Fibroblast of pulmonary artery (primary cell): ENCODE measurements around the gene CYFIP1.

Experiments used
- DNase-seq: peaks from one replicate; pipeline ENCODE4 v3.0.0-alpha.2; 2010; ENCODE audit warnings: low read depth
- H3K4me3 ChIP-seq: replicated peaks from 2 replicates; pipeline ENCODE4 v1.5.1; 2011; ENCODE audit warnings: low read depth, mild to moderate bottlenecking, control low read depth, low read length, moderate library complexity
- TF ChIP-seq, protein P1 (sequence below): IDR thresholded peaks from 2 replicates; pipeline ENCODE4 v1.5.1; 2011; ENCODE audit warnings: mild to moderate bottlenecking, control low read depth, low read length, inconsistent platforms; ENCODE audit errors: missing control alignments

Gene CYFIP1

DNA sequence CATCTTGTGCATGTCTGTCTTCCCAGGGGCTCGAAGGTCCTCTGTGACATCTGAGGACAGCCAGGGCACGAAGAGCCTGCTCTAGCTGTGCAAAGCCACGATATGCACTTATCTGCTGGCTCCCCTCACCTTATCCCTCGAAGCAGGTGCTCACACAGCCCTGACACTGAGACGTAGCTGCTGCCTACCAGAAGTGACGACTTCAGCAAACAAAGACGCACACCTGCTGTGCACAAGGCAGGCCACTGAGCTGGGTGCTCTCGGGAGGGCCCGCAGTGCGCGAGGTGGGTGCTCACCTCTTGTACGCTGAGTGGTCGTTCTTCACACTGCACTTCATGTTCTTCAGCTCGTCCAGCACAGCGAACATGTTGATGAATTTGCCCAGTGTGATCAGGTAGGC lies 37.3 kb downstream of the CYFIP1 start:
- TF ChIP-seq, protein P1, sequence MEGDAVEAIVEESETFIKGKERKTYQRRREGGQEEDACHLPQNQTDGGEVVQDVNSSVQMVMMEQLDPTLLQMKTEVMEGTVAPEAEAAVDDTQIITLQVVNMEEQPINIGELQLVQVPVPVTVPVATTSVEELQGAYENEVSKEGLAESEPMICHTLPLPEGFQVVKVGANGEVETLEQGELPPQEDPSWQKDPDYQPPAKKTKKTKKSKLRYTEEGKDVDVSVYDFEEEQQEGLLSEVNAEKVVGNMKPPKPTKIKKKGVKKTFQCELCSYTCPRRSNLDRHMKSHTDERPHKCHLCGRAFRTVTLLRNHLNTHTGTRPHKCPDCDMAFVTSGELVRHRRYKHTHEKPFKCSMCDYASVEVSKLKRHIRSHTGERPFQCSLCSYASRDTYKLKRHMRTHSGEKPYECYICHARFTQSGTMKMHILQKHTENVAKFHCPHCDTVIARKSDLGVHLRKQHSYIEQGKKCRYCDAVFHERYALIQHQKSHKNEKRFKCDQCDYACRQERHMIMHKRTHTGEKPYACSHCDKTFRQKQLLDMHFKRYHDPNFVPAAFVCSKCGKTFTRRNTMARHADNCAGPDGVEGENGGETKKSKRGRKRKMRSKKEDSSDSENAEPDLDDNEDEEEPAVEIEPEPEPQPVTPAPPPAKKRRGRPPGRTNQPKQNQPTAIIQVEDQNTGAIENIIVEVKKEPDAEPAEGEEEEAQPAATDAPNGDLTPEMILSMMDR: no peak
- no peak overlapping the region for H3K4me3 ChIP-seq
- no peak for DNase-seq

DNA sequence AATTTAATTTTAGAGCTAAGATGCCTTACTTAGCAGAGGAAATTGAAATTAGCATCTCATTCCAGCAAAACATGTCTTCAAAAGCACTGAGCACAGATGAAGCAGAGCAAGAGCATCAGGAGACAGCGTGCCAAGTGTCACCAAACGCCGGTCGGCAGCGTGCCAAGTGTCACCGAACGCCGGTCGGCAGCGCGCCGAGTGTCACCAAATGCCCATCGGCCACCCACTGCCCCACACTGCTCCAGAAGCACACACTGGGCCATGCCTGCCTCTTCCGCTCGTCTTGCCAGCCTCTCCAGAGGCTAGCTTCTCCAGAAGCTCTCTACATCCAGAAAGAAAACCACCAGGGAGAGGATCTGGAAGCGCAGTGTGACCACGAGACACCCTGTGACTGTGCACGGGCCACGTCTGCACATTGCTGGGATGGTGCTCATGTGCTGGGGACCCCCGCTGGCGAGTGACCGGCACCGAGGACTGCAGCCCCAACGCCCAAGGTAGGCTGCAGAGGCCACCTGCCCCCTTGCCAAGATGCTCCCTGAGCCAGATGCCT lies 37.8 kb downstream of the CYFIP1 start:
- no peak overlapping the region for H3K4me3 ChIP-seq
- no peak for DNase-seq
- TF ChIP-seq, protein P1: no peak

DNA sequence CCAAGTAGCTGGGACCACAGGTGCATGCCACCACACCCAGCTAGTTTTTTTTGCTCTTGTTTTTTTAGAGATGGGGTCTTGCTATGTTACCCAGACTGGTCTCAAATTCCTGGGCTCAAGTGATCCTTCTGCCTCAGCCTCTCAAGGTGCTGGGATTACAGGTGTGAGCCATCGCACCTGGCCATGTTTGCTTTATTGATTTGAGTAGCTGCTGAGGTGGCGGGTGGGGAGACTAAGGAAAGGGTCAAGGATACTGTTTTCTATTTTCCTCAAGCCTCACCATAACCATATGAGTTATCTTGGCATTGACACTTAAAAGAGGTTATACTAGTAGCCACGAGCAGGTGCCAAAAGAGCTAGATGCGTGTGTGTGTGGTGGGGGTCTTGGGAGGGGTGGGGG lies 39.0 kb downstream of the CYFIP1 start:
- no peak overlapping the region for H3K4me3 ChIP-seq
- TF ChIP-seq, protein P1: no peak
- no peak for DNase-seq

DNA sequence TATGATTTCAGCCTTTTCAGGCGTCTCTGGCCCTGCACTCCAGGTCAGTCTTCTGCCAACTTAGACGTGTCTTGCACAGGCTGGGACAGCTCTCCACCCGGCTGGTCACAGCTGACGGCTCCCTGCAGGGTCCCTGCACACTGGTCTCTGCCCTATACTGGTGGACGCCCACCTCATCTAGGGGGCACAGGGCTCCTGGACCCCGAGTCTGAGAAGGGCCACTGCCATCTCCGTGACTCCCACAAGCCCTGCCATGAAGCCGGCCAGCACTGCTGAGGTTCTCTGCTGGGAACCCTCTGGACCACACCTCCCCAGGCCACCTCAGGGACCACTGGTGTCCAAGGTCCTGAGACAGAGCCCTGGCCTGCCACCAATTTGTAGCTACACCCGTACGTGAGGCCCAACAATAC lies 40.5 kb downstream of the CYFIP1 start:
- TF ChIP-seq, protein P1: no peak
- DNase-seq: no peak
- no peak overlapping the region for H3K4me3 ChIP-seq

DNA sequence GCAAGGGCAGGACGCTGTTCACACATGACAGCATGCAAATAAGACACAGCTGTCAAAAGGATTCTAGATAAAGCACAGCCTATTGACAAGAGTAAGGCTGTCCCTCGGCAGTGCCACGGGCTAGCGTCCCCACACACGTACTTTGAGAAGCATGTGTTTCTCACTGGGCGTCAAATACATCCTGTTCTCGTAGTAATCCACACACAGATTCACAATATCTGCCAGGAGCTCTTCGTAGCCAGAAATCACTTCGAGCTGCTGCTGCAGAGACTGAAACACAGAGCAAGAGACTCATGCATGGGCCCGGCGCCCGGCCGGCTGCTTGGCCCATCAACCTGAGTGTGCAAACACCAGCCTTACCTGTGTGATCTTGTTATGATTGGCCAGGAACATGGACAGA lies 41.1 kb downstream of the CYFIP1 start:
- H3K4me3 ChIP-seq: no peak overlapping the region
- no peak for DNase-seq
- TF ChIP-seq, protein P1: no peak

DNA sequence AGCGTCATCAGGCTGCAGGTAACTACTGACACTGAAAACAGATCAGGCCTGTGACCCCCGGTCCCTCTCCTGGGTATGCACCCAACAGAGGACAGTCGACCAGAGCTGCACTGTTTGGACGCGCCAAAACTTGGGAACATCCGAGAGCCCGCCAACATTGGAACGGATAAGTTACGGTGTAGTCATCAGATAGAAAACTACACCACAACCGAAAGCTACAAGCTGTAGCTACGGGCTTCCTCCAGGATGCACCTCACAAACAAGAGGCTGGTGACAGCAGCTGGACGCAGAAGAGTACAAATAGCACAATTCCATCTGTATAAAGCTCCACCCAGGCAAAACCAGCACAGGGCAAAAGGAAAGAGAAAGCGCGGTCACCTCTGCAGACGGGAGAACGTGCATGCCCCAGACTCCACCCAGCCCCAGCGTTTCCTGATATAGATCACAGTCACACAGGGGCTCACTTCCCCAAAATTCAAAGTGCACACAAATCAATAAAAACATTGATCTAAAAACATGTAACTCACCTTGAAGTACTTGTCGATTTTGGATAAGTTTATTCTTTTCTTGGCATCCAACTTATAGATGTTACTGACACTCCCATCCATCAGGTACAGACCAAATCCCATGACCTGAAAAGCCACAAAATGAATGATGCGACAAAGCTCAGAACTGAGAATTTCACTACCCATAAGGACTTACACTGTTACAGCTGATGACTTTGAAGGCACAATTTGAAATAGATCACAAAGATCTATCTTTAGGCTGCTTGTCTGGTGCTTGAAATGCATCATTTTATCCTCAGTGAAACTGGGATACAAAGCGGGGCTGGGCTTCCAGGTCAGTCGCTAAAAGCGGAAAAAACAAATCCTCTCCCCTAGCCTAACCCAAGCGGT lies 43.3 kb downstream of the CYFIP1 start:
- no peak for DNase-seq
- H3K4me3 ChIP-seq: no peak overlapping the region
- TF ChIP-seq, protein P1: no peak
